ENCODE data around the gene EEFSEC. TPM values are rescaled to one million over a fixed set of nuclear protein-coding genes. Genes with fewer than 3 reads are reported as not detected.

EEFSEC gene
- total RNA-seq, 4 donors from 2014 or later: 11.5 to 18.7 (median 14.9) TPM

DNA sequence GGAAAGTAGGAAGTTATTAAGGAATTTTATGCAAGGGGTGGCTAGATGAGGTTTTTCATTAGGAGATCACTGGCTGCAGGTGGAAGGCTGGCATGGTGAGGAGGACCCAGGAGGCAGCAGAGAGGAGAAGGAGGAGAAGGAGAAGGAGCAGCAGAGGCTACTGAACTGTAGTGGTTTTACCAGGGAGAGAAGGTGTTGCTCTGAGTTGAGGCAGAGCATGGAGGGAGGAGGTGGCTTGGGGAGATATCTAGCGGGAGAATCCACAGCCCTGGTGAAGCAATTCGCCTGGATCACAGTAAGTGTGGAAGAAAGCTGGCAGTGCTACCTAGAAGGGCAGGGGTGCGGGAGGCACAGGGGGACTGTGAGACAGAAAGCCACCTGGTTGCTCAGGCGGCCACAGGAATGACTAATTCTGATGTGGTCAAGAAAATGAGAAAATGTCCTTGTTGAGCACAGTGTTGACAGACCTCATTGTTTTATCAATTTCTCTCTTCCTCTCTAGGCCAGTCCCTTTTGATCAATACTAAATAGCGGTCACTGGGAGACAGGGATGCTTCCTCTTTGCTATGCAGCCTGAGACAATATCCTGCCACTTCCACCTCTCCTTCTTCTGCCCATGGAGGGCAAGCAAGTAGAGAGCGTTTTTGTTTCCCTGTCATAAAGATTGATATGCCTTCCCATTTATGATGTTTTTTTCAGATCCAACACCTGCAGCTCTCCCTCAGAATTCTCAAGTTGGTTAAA is 94.6 kb downstream of the EEFSEC start:
- DNase-seq: no peak
- Histone ChIP-seq H3K36me3 (peaks cover 0 to 42% (median 0%) of the 10 kb centered on the region in 3 donors), H3K4me3 (no peak overlapping the region), H3K9me3 (no peaks in the 10 kb centered on the region), H3K27ac (no peak overlapping the region), H3K4me1 (no peaks in the 10 kb centered on the region), H3K27me3 (no peaks in the 10 kb centered on the region)
- 79 to 91% methylated on average over 6 of the region's 6 CpGs for WGBS, 2 donors
- TF ChIP-seq POLR2A (IDR thresholded peaks at IDR 0.05): no peak
- TF ChIP-seq, protein P1, sequence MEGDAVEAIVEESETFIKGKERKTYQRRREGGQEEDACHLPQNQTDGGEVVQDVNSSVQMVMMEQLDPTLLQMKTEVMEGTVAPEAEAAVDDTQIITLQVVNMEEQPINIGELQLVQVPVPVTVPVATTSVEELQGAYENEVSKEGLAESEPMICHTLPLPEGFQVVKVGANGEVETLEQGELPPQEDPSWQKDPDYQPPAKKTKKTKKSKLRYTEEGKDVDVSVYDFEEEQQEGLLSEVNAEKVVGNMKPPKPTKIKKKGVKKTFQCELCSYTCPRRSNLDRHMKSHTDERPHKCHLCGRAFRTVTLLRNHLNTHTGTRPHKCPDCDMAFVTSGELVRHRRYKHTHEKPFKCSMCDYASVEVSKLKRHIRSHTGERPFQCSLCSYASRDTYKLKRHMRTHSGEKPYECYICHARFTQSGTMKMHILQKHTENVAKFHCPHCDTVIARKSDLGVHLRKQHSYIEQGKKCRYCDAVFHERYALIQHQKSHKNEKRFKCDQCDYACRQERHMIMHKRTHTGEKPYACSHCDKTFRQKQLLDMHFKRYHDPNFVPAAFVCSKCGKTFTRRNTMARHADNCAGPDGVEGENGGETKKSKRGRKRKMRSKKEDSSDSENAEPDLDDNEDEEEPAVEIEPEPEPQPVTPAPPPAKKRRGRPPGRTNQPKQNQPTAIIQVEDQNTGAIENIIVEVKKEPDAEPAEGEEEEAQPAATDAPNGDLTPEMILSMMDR (IDR thresholded peaks at IDR 0.05): no peak
- intact Hi-C loops (cut with DNase I): no loop called here

DNA sequence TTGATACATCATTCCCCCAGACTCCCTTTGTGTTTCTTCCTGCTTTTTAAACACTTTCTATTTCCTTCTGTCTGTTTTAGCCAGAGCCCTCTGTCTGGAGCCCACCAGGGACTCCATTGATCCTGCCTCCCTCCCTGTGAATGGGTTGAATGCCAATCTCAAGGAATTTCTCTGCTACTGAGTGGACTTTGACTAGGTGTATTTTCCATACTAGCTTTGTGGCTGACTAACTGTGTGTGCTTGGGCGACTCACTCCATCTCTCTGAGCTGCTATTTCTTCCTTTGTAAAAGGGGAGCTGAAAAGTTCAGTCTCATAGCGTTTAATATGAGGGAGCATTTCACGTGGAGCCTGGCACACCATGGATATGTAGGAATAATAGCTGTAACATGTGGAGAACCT is 98.8 kb downstream of the EEFSEC start:
- TF ChIP-seq POLR2A (IDR thresholded peaks at IDR 0.05): no peak
- TF ChIP-seq, protein P1 (IDR thresholded peaks at IDR 0.05): no peak
- Histone ChIP-seq H3K36me3 (peaks cover 0 to 32% (median 0%) of the 10 kb centered on the region in 3 donors), H3K4me1 (no peaks in the 10 kb centered on the region), H3K9me3 (no peaks in the 10 kb centered on the region), H3K27me3 (no peaks in the 10 kb centered on the region), H3K27ac (no peak overlapping the region), H3K4me3 (no peak overlapping the region)
- intact Hi-C loops (cut with DNase I): no loop called here
- WGBS, 2 donors: 88 to 100% methylated on average over 3 of the region's 3 CpGs
- DNase-seq: no peak

- Histone ChIP-seq H3K4me3 (no peak overlapping the region), H3K9me3 (no peaks in the 10 kb centered on the region), H3K27me3 (no peaks in the 10 kb centered on the region), H3K27ac (no peak overlapping the region), H3K36me3 (peaks cover 0 to 21% (median 0%) of the 10 kb centered on the region in 3 donors), H3K4me1 (no peaks in the 10 kb centered on the region)
- DNase-seq: no peak
- intact Hi-C loops (cut with DNase I): no loop called here
- 69 to 72% methylated on average over 7 of the region's 7 CpGs for WGBS, 2 donors
- TF ChIP-seq POLR2A (IDR thresholded peaks at IDR 0.05): no peak
- TF ChIP-seq, protein P1 (IDR thresholded peaks at IDR 0.05): no peak
Observed at GRCh38 chr3:128253150-128253549, 99.9 kb downstream of the EEFSEC start.

DNA sequence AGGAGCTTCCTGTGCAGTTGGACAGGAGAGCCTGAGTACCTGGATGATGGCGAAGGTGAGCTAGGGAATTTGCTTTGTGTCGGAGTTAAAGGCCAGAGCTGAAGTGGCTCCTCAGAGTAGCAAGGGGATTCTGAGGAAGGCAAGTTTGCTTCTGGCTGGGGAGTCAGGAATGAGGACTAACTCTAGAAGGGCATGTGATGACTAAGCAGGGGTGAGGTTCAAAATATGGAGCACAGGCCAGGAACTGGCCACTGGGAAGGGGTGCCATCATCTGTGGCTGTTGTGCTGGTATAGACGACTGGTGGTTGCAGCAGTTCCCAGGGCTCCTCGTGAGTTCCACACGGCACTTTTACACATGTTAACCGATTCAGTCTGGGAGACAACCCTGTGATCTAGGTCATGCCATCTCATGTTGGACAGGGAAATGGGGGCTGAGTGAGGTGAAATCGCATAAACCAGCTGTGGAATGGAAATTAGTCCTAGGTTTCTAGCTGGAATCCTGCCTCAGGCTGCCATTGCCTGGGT is 100.8 kb downstream of the EEFSEC start:
- no peaks in the 10 kb centered on the region for H3K4me1 ChIP-seq
- no peaks in the 10 kb centered on the region for H3K27me3 ChIP-seq
- no peak for DNase-seq
- TF ChIP-seq, protein P1 (IDR thresholded peaks at IDR 0.05): no peak
- no peak for TF ChIP-seq POLR2A (IDR thresholded peaks at IDR 0.05)
- no peak overlapping the region for H3K27ac ChIP-seq
- peaks cover 0 to 13% (median 0%) of the 10 kb centered on the region in 3 donors for H3K36me3 ChIP-seq
- no peaks in the 10 kb centered on the region for H3K9me3 ChIP-seq
- WGBS, 2 donors: 91 to 96% methylated on average over 5 to 7 of the region's 7 CpGs
- H3K4me3 ChIP-seq: no peak overlapping the region
- intact Hi-C loops (cut with DNase I): no loop called here

DNA sequence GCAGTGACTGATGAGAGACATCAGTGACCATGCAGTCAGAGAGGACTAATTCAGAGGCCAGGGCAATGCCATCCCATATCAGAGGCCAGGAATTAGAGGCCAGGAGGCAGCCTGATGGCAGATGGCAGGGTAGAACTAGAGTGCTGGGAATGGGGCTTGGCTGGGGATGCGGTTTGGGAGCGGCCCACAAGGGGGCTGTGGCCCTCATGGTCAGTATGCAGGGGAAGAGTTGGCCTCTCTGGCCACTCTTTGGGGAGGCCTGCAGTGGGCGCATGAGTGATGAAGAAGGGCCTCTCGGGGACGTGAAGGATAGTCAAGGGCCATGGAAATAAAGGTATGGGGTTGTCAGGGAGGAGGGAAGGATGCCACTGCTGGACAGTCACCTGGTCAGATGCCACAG is 101.7 kb downstream of the EEFSEC start:
- peaks cover 0 to 4% (median 0%) of the 10 kb centered on the region in 3 donors for H3K36me3 ChIP-seq
- no peaks in the 10 kb centered on the region for H3K4me1 ChIP-seq
- no peak for DNase-seq
- H3K9me3 ChIP-seq: peaks cover 0 to 6% (median 0%) of the 10 kb centered on the region in 3 donors
- H3K4me3 ChIP-seq: no peak overlapping the region
- WGBS, 2 donors: 94 to 95% methylated on average over 5 of the region's 5 CpGs
- H3K27ac ChIP-seq: no peak overlapping the region
- no peaks in the 10 kb centered on the region for H3K27me3 ChIP-seq
- no peak for TF ChIP-seq POLR2A (IDR thresholded peaks at IDR 0.05)
- TF ChIP-seq, protein P1 (IDR thresholded peaks at IDR 0.05): no peak
- intact Hi-C loops (cut with DNase I): no loop called here

All from esophagus squamous epithelium (tissue), 5 donors.